ENCODE measurements around the gene ATP8B1. TPM values are rescaled to one million over a fixed set of nuclear protein-coding genes. Genes with fewer than 3 reads are reported as not detected.

Gene ATP8B1
- total RNA-seq, 1 experiment from 2014 or later = 62.3 TPM

DNA sequence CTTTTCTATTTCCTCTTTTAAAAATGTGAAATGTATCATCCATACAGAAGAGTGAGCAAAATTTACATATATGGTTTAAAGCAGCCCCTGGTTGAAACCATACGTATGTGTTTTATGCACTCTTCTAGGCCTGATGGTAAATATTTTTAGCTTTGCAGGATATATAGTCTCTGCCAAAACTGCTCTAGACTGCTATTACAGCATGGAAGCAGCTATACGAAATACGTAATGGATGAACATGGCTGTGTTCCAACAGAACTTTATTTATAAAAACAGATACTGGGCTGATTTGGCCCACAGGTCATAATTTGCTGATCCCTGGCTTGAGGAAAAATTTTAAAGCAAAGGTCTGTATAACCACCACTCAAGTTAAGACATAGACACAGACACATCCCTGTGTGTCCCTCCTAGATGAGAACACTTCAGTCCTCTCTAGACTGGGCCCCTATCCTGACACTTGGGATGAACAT lies 42.5 kb upstream of the ATP8B1 start:
- no peak for DNase-seq
- peak overlapping the region; percentile 25 for H3K27ac Mint-ChIP-seq (ENCODE audit: unreplicated experiment)
- no peaks in the 10 kb centered on the region for H3K27me3 Mint-ChIP-seq (ENCODE audit: unreplicated experiment)
- H3K36me3 Mint-ChIP-seq (ENCODE audit: insufficient read depth, unreplicated experiment) = no peaks in the 10 kb centered on the region
- BruUV-seq (replicated peaks) = no TSS peak
- TF ChIP-seq, protein P1, sequence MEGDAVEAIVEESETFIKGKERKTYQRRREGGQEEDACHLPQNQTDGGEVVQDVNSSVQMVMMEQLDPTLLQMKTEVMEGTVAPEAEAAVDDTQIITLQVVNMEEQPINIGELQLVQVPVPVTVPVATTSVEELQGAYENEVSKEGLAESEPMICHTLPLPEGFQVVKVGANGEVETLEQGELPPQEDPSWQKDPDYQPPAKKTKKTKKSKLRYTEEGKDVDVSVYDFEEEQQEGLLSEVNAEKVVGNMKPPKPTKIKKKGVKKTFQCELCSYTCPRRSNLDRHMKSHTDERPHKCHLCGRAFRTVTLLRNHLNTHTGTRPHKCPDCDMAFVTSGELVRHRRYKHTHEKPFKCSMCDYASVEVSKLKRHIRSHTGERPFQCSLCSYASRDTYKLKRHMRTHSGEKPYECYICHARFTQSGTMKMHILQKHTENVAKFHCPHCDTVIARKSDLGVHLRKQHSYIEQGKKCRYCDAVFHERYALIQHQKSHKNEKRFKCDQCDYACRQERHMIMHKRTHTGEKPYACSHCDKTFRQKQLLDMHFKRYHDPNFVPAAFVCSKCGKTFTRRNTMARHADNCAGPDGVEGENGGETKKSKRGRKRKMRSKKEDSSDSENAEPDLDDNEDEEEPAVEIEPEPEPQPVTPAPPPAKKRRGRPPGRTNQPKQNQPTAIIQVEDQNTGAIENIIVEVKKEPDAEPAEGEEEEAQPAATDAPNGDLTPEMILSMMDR (IDR thresholded peaks at IDR 0.05; ENCODE audit: unreplicated experiment) = no peak
- no peak overlapping the region for H3K4me3 Mint-ChIP-seq (ENCODE audit: low read depth, unreplicated experiment)
- intact Hi-C loops (cut with micrococcal nuclease; ENCODE audit: unreplicated experiment) = no loop called here
- CTCF ChIA-PET = interaction anchor here (0.8 kb wide), 1 partner anchor 22 kb away, joined by 3 read pairs; no protein-coding TSS in a partner anchor
- H3K4me1 Mint-ChIP-seq (ENCODE audit: low read depth, unreplicated experiment) = peaks cover 44% of the 10 kb centered on the region
- H3K9me3 Mint-ChIP-seq (ENCODE audit: low read depth, unreplicated experiment) = no peaks in the 10 kb centered on the region

DNA sequence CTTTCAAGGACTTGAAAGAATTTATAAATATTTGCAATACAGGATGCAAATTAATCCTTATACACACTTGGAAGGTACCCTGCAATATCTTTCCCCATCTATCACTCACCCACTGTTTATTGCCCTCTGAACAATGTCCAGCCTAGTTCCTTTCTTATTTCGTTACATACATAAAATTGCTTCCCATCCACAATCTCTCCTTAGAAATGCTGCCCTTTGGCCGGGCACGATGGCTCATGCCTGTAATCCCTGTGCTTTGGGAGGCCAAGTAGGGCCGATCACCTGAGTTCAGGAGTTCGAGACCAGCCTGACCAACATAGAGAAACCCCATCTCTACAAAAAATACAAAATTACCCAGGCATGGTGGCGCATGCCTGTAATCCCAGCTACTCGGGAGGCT lies 41.2 kb upstream of the ATP8B1 start:
- intact Hi-C loops (cut with micrococcal nuclease; ENCODE audit: unreplicated experiment) = no loop called here
- CTCF ChIA-PET = no interaction called here

DNA sequence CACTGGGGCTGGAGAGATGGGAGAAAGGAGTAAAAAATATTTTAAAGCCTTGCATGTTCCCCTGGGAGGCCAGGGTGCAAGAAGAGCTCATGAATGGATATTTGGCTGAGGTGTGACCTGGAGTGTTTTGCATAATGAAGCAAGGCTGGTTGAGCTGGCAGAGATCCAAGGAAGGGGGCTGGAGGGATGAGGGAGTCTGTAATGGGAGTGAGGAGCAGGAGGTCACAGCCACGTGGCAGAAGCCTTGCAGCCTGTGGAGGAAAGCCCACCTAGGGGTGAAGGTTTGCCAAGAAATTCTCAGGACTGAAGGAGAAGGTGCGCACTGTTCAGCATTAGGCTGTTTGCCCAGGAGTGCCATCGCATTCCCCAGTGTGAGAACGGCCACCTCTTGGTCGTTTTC lies 40.3 kb upstream of the ATP8B1 start:
- no TSS peak for BruUV-seq (replicated peaks)
- H3K9me3 Mint-ChIP-seq (ENCODE audit: low read depth, unreplicated experiment) = peaks cover under 1% of the 10 kb centered on the region
- DNase-seq = no peak
- peaks cover 56% of the 10 kb centered on the region for H3K4me1 Mint-ChIP-seq (ENCODE audit: low read depth, unreplicated experiment)
- H3K27me3 Mint-ChIP-seq (ENCODE audit: unreplicated experiment) = no peaks in the 10 kb centered on the region
- no peak overlapping the region for H3K4me3 Mint-ChIP-seq (ENCODE audit: low read depth, unreplicated experiment)
- intact Hi-C loops (cut with micrococcal nuclease; ENCODE audit: unreplicated experiment) = no loop called here
- TF ChIP-seq, protein P1 (IDR thresholded peaks at IDR 0.05; ENCODE audit: unreplicated experiment) = no peak
- H3K27ac Mint-ChIP-seq (ENCODE audit: unreplicated experiment) = no peak overlapping the region
- CTCF ChIA-PET = no interaction called here
- no peaks in the 10 kb centered on the region for H3K36me3 Mint-ChIP-seq (ENCODE audit: insufficient read depth, unreplicated experiment)

More for the DNA sequence above, 41.2 kb upstream of the ATP8B1 start:
- H3K27me3 Mint-ChIP-seq (ENCODE audit: unreplicated experiment) = no peaks in the 10 kb centered on the region
- no TSS peak for BruUV-seq (replicated peaks)
- H3K4me3 Mint-ChIP-seq (ENCODE audit: low read depth, unreplicated experiment) = no peak overlapping the region
- H3K9me3 Mint-ChIP-seq (ENCODE audit: low read depth, unreplicated experiment) = no peaks in the 10 kb centered on the region
- H3K36me3 Mint-ChIP-seq (ENCODE audit: insufficient read depth, unreplicated experiment) = no peaks in the 10 kb centered on the region
- TF ChIP-seq, protein P1 (IDR thresholded peaks at IDR 0.05; ENCODE audit: unreplicated experiment) = no peak
- H3K27ac Mint-ChIP-seq (ENCODE audit: unreplicated experiment) = no peak overlapping the region
- DNase-seq = no peak
- H3K4me1 Mint-ChIP-seq (ENCODE audit: low read depth, unreplicated experiment) = peaks cover 51% of the 10 kb centered on the region

DNA sequence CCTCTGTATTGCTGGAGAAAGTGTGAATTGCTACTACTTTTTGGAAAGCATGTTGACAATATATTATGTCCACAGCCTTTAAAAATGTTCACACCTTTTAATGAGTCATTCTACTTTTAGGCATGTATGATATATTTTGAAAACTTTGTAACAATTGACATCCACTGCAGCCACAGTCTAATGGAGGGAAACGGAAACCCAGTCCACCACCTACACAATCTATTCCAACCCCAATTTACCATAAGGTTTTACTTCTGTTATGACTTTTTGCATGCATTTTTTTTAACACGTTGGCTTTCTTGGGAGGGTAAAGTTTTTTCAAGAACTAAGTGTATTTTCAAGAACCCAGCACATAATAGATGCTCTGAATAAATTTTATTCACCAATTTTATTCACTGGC lies 38.5 kb upstream of the ATP8B1 start:
- no peaks in the 10 kb centered on the region for H3K27me3 Mint-ChIP-seq (ENCODE audit: unreplicated experiment)

More for the DNA sequence above, 38.5 kb upstream of the ATP8B1 start:
- no peaks in the 10 kb centered on the region for H3K36me3 Mint-ChIP-seq (ENCODE audit: insufficient read depth, unreplicated experiment)
- CTCF ChIA-PET = no interaction called here
- DNase-seq = no peak
- no peak overlapping the region for H3K4me3 Mint-ChIP-seq (ENCODE audit: low read depth, unreplicated experiment)
- peaks cover 2% of the 10 kb centered on the region for H3K9me3 Mint-ChIP-seq (ENCODE audit: low read depth, unreplicated experiment)
- H3K27ac Mint-ChIP-seq (ENCODE audit: unreplicated experiment) = no peak overlapping the region
- BruUV-seq (replicated peaks) = no TSS peak
- H3K4me1 Mint-ChIP-seq (ENCODE audit: low read depth, unreplicated experiment) = peaks cover 51% of the 10 kb centered on the region
- intact Hi-C loops (cut with micrococcal nuclease; ENCODE audit: unreplicated experiment) = no loop called here
- TF ChIP-seq, protein P1 (IDR thresholded peaks at IDR 0.05; ENCODE audit: unreplicated experiment) = no peak
